D721Med (cell line): ENCODE data around the gene GJB1.
"Not testable (repeated sequence)": the region's sequence is repeated elsewhere in the genome, so short reads cannot be mapped to it uniquely, and the experiment has no call there.

Source experiments
- DNase-seq: peaks from one replicate; pipeline ENCODE4 v3.0.0; 2011; ENCODE audit warnings: low spot score; ENCODE audit not compliant: insufficient read length
- FAIRE-seq: peaks from 2 replicates; lab custom pipeline; 2011; peaks lifted over from hg19 to GRCh38; lab: Jason Lieb, UNC
- CTCF ChIP-seq: IDR thresholded peaks from 2 replicates; pipeline ENCODE4 v1.5.1; 2012; ENCODE audit warnings: mild to moderate bottlenecking, control low read depth; ENCODE audit not compliant: insufficient read depth; ENCODE audit errors: missing control alignments

The GJB1 gene

DNA sequence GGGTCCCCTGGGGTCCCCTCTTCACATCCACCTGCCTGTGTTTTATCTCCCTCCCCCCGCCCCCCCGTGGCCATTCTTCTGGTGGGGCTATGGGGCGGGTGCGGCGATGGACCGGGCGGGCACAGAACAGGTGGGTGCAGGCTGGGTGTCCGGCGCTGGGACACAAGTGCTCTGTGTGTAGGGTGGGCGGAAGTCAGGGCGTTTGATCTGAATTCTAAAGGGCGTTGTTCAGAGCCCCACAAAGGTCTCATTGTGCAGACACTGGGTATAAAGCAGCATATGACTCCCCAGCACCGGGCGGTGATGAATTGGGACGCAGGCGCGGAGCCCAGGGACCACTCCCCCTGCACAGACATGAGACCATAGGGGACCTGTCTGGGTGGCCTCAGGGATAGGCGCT is at the start of gene GJB1:
Gene GJB1, plus strand, starts transcription at position 296 of the 400 bp plus-strand sequence. CDS start 484 bp downstream, outside the sequence.
- no peak for TF ChIP-seq CTCF
- no peak for DNase-seq
- no peak for FAIRE-seq

DNA sequence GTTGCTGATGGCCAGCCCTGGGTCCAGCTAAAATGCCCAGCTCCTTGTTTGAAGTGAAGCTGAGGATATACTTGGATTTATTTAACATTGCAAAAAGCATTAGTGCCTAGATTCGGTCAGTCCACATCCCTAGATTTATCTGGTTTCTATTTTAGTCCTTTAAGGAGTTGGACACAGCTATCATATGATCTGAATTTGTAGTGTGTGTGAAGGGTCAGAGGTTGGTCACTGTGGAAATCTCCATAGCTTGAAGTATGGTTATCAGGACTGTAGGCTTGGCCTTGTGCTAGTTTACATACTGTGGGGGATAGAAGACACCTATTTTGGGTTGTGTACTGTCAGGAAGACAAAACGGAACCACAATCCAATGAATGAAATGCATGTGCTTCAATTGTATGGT is 49.6 kb upstream of the GJB1 start:
- FAIRE-seq (no peak), DNase-seq (no peak)
- no peak for TF ChIP-seq CTCF

- TF ChIP-seq CTCF, result no peak
- DNase-seq, result no peak
These were observed 48.2 kb upstream of the GJB1 start for GRCh38 chrX:71174795-71175194.

DNA sequence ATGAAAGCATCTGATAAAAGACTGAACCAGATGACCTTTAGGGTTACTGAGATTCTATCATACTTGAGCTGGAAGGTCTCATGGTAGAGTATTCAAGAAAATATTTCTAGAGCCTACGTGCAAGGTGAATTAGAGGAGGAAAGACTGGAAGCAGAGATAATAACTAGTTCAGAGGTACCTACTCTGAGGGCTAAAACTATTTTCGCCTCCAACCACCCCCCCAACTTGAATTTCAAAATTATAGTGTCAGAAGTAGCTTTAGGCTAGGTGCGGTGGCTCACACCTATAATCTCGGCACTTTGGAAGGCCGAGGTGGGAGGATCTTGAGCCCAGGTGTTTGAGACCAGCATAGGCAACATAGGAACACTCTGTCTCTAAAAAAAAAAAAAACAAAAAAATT is 47.5 kb upstream of the GJB1 start:
- FAIRE-seq, result no peak
- DNase-seq, result no peak
- TF ChIP-seq CTCF, result no peak

More at GRCh38 chrX:71174795-71175194, 48.2 kb upstream of the GJB1 start:
- no peak for FAIRE-seq

DNA sequence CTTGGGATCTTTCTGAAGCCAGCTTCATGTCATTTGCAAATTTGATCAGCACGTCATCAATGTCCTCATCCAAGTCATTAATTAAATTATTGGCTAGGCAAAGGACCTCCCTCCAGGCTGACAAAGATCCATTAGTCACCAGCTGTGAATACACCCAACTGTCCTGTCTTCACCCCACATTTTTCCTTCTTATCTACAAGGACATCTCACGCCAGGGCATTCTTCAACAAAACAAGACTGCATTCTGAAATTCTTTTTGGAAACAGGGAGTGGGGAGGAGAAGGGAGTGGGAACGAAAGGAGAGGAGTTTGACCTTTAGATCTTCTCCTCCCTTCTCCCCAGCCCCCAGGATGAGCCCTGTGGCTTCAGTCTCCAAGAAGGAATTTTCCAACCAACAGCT is 45.7 kb upstream of the GJB1 start:
- TF ChIP-seq CTCF, result no peak
- FAIRE-seq, result no peak
- no peak for DNase-seq

GRCh38 chrX:71178908-71179307 is 44.1 kb upstream of the GJB1 start:
- TF ChIP-seq CTCF, result peak; percentile 57
- FAIRE-seq (no peak), DNase-seq (no peak)

- not testable (repeated sequence) for FAIRE-seq, DNase-seq
These were observed 42.3 kb upstream of the GJB1 start for GRCh38 chrX:71180579-71181265.

DNA sequence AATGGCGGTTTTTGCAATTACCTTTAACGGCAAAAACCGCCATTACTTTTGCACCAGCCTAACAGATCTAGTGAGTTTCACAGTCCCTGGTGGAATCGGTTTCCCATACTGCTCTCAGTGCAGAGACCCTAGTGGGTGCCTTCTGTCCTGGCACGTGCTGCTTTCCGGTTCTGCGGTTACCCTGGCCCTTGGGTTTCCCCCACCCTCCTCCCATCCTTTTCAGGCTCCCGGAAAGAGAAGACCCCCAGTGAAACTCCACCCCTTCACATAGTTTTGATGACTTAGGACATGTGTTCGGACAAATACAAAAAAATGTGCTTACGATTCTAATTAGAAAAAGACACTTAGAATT is 41.5 kb upstream of the GJB1 start:
- FAIRE-seq (no peak), DNase-seq (no peak)
- TF ChIP-seq CTCF, result no peak
